ENCODE data around the gene N4BP2. TPM values are rescaled to one million over a fixed set of nuclear protein-coding genes. Genes with fewer than 3 reads are reported as not detected.

The N4BP2 gene
- polyA plus RNA-seq, 1 of the 3 experiments (the other 2 are of a cell fraction) = 1.2 TPM

GRCh38 chr4:40201898-40202297 lies 145.2 kb downstream of the N4BP2 start:
- H4K20me1 ChIP-seq (ENCODE audit: insufficient read depth) = no peaks in the 10 kb centered on the region
- no peak overlapping the region for H3K9ac ChIP-seq
- no peaks in the 10 kb centered on the region for H3K9me3 ChIP-seq
- no peak overlapping the region for H3K4me2 ChIP-seq
- CTCF ChIA-PET = no interaction called here
- H3K9me2 ChIP-seq = no peaks in the 10 kb centered on the region
- no peaks in the 10 kb centered on the region for H3K79me2 ChIP-seq (ENCODE audit: insufficient read depth)
- no peak overlapping the region for H3K27ac ChIP-seq (ENCODE audit: low read depth in 2 of 2, low read length in 1 of 2)
- peaks cover 2 to 4% of the 10 kb centered on the region in 2 experiments; a peak in 3 of 4 replicates for H3K4me1 ChIP-seq (ENCODE audit: control insufficient read depth in 1 of 2, insufficient read depth in 2 of 2, low read depth in 1 of 2, low read length in 1 of 2)
- H3K4me3 ChIP-seq (ENCODE audit: low read depth in 2 of 2, low read length in 1 of 2) = no peak overlapping the region
- H3K27me3 ChIP-seq (ENCODE audit: insufficient read depth) = no peaks in the 10 kb centered on the region
- TF ChIP-seq GATA2 (CRISPR knock-in tag; IDR thresholded peaks at IDR 0.05) = no peak
- TF ChIP-seq MEF2A (IDR thresholded peaks at IDR 0.05; ENCODE audit: borderline replicate concordance, low read depth) = no peak
- TF ChIP-seq MXI1 (IDR thresholded peaks at IDR 0.05; ENCODE audit: low read depth, low read length) = no peak
- TF ChIP-seq SIN3A (IDR thresholded peaks at IDR 0.05; ENCODE audit: borderline replicate concordance, low read depth, low read length) = no peak
- TF ChIP-seq TEAD4 (IDR thresholded peaks at IDR 0.05; ENCODE audit: borderline replicate concordance, insufficient read depth) = no peak
- TF ChIP-seq JUND (IDR thresholded peaks at IDR 0.05) = no peak
- no peak overlapping the region for H2AFZ ChIP-seq (ENCODE audit: low read depth)
- no peaks in the 10 kb centered on the region for H3K36me3 ChIP-seq (replicated peaks in 1 of 2; ENCODE audit: control insufficient read depth in 1 of 2, insufficient read depth in 2 of 2, low read length in 1 of 2)
- no peaks in the 10 kb centered on the region for H3F3A ChIP-seq (replicated peaks; ENCODE audit: insufficient read depth)
- WGBS (ENCODE audit: low lambda C conversion rate) = 100% methylated on average over 4 of the region's 4 CpGs
- no peak for DNase-seq
- POLR2A ChIA-PET = no interaction called here

GRCh38 chr4:40202474-40202873 lies 145.8 kb downstream of the N4BP2 start:
- Histone ChIP-seq H3K36me3 (replicated peaks in 1 of 2; ENCODE audit: control insufficient read depth in 1 of 2, insufficient read depth in 2 of 2, low read length in 1 of 2) (no peaks in the 10 kb centered on the region), H3K27me3 (ENCODE audit: insufficient read depth) (no peaks in the 10 kb centered on the region), H2AFZ (ENCODE audit: low read depth) (no peak overlapping the region), H4K20me1 (ENCODE audit: insufficient read depth) (no peaks in the 10 kb centered on the region), H3F3A (replicated peaks; ENCODE audit: insufficient read depth) (no peaks in the 10 kb centered on the region), H3K27ac (ENCODE audit: low read depth in 2 of 2, low read length in 1 of 2) (no peak overlapping the region), H3K9ac (no peak overlapping the region), H3K9me3 (no peaks in the 10 kb centered on the region), H3K4me2 (no peak overlapping the region), H3K4me1 (ENCODE audit: control insufficient read depth in 1 of 2, insufficient read depth in 2 of 2, low read depth in 1 of 2, low read length in 1 of 2) (peaks cover 2 to 4% of the 10 kb centered on the region in 2 experiments; a peak in 3 of 4 replicates), H3K4me3 (ENCODE audit: low read depth in 2 of 2, low read length in 1 of 2) (no peak overlapping the region), H3K9me2 (no peaks in the 10 kb centered on the region), H3K79me2 (ENCODE audit: insufficient read depth) (no peaks in the 10 kb centered on the region)
- 99% methylated on average over 3 of the region's 3 CpGs for WGBS (ENCODE audit: low lambda C conversion rate)
- ChIA-PET POLR2A (no interaction called here), CTCF (no interaction called here)
- DNase-seq = no peak
- TF ChIP-seq GATA2 (CRISPR knock-in tag; IDR thresholded peaks at IDR 0.05) (no peak), NRF1 (IDR thresholded peaks at IDR 0.05; ENCODE audit: low read depth, low read length) (no peak), USF1 (IDR thresholded peaks at IDR 0.05; ENCODE audit: borderline replicate concordance, low read depth) (no peak), FOXJ3 (CRISPR knock-in tag; IDR thresholded peaks at IDR 0.05) (no peak), EZH2phosphoT487 (IDR thresholded peaks at IDR 0.05; ENCODE audit: borderline replicate concordance, low read depth) (no peak), SIN3A (IDR thresholded peaks at IDR 0.05; ENCODE audit: borderline replicate concordance, low read depth, low read length) (no peak), ZBTB33 (IDR thresholded peaks at IDR 0.05; ENCODE audit: borderline replicate concordance, low read depth) (no peak)

Data from SK-N-SH (cell line).